Glomerular visceral epithelial cell (primary cell): ENCODE results near the gene SERINC2.
"Not testable (repeated sequence)": the region's sequence is repeated elsewhere in the genome, so short reads cannot be mapped to it uniquely, and the experiment has no call there.

Experiments used
- DNase-seq: peaks from one replicate; pipeline ENCODE4 v3.0.0-alpha.2; 2016; ENCODE audit errors: extremely low spot score

SERINC2 gene

DNA sequence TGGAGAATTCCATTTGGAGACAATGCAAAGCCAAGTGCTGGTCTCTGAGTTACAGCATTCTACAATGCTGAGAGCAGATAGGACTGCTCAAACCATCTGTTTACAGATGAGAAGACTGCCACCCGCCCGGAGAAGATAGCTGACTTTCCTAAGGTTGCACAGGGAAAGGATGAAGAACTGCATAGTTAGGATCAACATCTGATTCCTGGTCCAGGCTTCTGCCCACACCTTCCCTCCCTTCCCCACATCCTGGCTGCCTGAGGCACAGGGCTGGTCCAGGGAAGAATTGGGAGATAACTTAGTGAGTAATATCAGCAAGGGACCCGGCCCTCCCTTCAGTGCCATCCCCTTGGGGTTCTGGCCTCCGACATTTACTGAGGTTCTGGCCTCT is 2.0 kb downstream of the SERINC2 start:
- no peak for DNase-seq

DNA sequence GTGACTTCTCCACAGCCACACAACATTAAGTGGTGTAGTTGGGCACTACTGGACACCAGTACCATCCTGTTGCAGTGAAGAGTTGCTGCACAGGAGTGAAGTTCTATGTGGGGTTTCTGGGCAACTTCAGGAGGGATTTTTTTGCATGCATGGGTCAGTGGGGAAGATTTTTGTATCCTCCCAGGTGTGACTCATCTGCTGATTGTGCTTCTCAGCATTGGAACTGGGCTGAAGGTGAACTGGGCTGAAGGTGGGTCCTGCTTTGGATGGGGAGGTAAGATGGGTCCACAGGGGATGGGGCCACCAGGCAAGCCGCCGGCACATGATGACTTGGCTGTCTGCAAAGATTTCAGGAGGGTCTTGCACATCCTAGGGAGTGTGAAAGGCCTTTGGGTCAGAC is 2.6 kb downstream of the SERINC2 start:
- DNase-seq = no peak

DNA sequence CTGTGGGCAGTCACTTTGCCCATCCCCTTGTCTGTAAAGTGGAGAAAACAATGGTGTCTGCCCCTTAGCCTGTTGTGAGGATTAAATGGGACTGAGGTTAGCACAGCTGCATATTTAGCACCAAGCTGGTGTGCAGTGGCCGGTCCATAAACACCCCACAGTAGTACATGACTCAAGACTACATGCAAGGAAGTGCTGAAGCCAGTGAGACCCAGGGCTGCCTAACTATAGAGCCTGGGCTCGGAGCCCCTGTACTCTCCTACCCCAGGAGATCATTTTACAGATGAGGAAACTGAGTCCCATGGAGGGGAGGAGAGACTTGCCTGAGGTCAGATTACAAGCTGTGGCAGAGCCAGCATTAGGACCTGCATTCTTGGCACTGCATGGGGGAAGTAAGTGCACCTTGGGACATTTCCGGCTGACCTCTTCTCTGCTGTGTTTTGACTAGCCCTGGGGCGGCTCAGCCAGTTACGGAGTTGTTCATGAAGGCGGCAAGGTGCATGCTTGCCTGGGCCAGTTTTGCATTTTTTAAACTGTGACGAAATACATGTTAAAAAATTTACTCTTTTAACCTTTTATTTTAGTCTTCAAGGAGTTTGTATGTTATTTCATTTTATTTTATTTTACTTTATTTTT is 3.2 kb downstream of the SERINC2 start:
- DNase-seq = no peak

DNA sequence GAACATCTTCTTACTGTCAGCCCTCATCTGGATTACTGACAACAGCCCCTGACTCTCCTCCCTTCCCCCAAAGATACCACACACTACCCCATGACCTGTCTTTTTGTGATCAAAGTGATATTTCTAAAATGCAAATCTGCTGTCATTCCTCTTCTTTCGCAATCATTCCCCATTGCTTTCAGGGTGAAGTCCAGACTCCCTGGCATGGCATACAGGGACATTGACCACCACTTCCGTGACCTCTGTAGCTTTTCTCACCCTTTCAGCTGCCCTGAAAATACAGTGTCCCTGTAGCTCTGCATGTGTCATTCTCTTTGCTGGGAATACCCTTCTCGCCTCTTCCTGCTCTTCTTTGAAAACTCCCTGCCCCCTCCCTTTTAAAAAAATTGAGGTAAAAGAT is 4.1 kb downstream of the SERINC2 start:
- DNase-seq = no peak

DNA sequence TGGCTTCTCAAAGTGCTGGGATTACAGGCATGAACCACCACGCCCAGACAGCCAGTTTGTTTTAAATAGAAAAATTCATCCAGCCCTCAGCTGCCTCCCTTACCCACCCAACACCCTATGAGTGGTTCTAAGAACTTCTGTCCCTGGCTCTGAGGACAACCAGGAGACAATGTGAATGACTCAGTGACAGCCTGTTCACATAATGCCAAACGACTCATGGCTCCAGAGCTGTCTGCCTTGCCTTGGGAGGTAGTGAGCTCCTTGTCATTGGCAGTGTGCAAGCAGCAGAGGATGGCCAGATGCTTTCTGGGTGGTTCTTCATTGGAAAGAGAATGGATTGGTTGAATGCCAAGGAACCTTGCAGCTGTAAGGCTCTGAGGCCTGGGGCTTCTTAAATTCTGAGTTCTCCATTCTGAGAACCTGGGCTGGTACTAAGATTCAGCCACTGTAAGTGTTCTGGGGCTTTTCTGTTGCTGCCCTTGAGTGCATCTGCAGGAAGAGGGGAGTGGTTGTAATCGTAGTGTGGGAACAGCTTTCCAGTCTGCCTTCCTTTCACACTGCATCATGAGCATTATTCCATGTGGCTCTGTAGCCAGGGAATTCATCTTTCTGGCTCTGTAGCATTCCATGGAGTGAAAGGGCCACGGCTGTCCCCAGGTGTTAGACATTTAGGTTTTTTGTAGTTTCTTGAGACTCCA is 5.8 kb downstream of the SERINC2 start:
- no peak for DNase-seq

DNA sequence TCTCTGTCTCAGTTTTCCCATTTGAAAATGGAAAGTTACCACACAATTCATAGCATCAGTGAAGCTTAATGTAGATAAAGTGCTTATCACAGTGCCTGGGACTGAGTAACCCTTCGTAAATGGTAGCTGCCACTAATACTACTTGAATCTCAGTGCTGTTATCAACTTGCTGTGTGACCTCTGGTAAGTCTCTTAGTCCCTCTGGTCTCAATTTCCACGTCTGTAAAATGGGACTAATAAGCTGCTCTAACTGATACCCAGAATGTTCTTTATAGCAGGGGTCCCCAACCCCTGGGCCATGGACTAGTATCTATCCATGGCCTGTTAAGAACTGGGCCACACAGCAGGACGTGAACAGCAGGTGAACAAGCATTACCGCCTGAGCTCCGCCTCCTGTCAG is 7.7 kb downstream of the SERINC2 start:
- no peak for DNase-seq

DNA sequence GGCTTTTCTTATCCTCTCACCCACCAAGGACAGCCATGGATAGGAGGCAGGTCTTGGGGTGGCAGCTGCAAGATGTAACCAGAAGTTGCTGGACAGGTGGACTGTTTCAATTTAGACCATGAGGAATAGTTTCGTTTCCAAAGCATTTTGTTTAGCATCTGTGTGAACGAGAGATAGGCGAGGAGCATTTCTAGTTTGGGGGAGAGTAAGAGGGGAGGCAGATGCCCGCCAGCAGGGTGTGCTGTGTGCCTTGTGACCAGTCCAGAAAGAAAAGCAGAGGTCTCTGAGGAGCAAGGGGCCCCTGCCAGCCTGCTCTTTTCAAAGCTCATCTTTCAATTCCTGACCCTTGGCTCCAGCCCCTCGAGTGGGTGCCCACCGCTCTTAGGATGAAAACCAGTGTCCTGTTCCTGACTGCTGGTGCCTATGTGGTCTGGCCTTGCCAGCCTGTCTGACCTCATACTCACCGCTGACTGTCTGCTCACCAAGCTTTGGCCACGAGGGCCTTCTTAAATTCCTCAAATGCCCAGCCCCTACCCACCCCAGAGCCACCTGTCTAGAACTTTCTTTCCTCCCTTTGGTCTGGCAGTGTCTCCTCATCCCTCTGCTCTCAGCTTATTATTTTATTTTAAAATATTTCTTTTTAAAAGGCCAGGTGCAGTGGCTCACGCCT is 8.5 kb downstream of the SERINC2 start:
- DNase-seq = no peak

DNA sequence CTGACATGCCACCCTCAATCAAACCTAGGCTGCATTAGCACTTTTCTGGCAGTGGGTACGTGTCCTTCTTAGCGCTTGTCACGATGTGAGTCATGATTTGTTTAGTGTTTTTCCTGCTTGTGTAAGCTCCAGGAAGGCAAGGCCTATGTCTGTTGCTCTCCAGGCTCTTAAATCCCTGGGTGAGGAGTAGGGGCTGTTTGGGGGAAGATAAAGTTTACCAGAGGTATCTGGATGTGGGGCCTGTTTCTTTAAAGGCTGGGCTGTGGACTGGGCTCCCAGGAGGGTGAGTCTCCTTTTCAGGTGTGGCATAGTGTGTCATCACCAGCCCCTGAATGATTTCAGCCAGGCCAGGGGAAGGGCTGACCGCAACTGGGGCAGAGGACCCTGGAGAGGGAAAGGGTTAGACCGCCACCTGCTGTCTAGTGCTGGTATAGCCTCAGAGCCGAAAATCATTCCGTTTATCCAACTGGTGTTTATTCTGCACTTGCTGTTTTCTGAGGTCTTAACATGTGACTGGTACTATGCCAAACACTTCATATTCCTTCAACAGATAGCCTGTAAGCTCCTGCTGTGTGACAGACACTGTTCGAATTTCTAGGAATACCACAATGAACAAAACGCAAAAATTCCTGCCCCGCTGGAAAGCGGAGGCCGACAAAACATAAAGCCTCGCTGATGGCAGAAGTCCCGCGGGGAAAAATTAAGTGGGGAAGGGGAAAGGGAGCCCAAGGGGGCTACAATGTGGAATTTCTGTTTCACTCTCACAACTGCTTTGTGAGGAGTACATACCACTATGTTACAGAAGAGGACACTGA is 9.7 kb downstream of the SERINC2 start:
- DNase-seq = peak; percentile 91

DNA sequence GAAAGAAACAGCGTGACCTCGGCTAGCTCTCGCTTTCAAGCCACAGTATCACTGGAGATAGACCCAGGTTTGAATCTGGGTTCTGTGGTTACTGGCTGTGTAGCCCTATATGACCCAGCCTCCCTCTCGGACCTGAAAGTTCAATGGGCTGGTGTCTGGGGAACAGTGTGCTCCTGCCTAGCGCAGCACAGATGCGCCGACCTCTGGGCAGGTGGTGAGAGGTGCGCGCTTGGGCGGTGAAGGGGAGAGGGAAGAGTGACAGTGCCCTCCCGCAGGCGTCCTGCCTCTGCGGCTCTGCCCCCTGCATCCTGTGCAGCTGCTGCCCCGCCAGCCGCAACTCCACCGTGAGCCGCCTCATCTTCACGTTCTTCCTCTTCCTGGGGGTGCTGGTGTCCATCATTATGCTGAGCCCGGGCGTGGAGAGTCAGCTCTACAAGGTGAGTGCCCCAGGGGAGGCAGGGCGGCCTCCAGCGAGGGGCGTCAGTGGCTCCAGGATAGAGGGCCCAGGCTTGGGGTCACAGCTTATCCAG is 10.5 kb downstream of the SERINC2 start:
- DNase-seq = peak; percentile 71

DNA sequence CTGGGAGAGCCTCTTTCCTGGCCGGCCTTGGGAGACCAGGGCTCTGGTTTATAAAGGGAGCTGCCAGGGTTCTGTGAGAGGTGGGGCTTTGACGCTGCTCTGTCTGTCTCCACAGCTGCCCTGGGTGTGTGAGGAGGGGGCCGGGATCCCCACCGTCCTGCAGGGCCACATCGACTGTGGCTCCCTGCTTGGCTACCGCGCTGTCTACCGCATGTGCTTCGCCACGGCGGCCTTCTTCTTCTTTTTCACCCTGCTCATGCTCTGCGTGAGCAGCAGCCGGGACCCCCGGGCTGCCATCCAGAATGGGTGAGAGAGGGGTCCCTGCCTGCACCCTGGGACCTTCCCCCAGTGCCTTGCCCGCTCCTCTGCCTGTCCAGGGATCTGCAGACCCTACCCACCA is 11.6 kb downstream of the SERINC2 start:
- no peak for DNase-seq

DNA sequence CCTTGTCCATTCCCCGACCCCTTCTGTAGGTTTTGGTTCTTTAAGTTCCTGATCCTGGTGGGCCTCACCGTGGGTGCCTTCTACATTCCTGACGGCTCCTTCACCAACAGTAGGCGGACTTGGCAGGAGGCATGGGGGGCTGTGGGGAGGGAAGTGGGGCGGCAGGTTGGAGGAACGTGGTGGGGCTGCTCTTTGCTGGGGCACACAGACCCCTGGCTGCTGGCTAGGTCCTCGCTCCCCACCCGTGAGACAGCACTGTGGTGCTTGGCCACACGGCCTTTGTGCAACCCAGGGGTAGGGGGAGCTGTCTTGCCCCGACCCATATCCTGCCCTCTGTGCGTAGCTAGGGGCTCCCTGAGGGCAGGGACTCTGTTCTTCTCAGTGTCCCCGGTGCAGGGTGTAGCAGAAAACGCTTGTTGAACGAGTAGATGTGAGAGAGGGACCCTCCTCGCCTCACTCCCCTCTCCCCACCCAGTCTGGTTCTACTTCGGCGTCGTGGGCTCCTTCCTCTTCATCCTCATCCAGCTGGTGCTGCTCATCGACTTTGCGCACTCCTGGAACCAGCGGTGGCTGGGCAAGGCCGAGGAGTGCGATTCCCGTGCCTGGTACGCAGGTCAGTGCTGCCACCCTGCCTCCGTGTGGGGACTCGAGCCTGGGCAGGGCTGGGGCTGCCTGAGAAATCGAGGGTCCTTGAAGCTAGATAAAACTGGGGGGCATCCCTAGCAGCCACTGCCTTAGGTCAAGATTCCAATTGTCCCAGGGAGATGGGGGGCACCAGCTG is 12.5 kb downstream of the SERINC2 start:
- DNase-seq = no peak

DNA sequence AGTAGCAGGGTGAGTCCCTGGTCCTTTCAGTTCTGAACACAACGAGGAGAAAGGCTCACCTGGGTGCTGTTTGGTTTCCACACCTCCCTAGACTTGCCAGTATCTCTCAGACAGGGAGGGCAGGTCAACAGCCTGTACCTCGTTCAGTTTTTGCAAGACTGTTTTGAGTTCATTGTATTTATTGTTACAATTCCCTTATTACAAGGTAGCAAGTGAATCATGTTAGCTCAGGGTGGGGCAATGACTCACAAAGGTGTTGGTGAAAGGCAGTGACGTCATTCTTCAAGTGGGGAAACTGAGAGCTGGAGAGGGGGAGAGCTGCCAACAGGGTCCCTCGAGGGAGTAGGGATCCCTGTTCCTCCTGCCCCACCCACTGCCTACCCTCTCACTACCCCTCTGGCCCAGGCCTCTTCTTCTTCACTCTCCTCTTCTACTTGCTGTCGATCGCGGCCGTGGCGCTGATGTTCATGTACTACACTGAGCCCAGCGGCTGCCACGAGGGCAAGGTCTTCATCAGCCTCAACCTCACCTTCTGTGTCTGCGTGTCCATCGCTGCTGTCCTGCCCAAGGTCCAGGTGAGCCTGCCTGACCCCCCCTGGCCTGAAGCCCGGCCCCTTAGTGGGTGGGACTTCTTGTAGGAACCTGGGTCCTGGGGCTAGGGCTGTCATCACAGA is 13.4 kb downstream of the SERINC2 start:
- no peak for DNase-seq

DNA sequence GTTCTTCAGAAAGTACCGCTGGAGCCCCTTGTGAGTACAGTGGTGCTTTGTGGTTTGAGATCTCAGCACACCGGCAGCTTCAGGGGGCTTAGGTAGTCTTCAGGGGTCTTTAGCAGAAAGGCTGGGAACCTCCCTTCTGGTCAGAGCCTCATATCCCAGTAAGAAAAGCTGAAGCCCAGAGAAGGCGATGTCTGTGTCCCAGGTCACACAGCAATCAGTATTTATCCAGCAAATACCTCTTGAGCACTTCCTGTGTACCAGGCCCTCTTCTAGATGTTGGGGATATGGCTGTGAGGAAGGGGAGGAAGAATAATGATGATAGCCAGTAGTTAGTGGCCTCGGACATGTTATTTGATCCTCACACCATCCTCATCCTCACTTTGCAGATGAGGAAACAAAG is 14.3 kb downstream of the SERINC2 start:
- DNase-seq = no peak

DNA sequence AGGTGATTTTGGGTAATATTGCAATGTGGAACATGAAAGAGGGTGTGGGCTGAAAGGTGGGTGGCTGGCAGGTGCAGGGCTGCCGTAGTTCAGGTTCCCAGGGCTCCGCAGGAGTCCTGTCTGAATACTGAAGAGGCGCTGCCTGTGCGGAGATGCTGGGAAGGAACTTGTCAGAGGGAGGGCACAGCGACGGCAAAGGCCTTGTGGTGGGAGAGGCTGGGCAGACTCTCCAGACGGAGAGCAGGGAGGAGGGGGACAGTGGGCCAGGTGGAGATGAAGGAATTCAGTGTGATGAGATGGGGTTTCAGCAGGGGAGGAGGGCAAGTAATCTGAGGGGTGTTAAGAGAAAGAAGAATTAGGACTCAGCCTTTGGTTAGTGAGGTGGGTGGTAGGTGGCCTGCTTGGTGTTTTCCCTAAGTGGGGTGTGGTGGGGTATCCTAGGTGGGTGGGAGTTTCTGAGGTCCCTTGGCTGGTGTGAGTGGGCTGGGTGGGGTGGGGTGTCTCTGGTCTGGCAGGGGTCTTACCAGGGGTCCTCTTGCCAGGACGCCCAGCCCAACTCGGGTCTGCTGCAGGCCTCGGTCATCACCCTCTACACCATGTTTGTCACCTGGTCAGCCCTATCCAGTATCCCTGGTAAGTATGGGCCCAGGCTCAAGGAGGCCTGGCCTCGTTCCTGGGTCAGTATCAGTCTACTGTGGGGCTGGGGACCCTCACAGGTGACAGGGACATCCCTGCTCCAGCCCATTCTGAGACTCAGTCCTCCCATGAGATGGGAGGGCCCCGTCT is 15.6 kb downstream of the SERINC2 start:
- no peak for DNase-seq

DNA sequence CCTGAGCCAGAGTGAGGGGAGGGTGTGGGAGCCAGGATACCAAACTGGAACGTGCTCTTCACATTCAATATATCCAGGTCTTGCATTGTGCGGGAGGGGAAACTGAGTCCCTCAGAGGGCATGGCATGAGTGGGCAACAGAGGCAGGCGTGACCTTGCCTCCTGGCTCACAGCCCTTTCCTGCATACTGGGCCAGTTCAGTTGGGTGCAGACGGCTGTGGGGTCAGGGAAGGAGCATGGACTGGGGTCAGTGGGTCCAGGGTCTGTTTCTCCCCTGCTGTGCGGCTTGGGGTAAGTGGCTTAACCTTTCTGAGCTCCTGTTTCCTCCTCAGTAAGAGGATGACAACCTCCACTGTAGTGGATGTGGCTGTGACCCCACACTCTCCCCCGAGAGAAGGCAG is 16.6 kb downstream of the SERINC2 start:
- DNase-seq = no peak

DNA sequence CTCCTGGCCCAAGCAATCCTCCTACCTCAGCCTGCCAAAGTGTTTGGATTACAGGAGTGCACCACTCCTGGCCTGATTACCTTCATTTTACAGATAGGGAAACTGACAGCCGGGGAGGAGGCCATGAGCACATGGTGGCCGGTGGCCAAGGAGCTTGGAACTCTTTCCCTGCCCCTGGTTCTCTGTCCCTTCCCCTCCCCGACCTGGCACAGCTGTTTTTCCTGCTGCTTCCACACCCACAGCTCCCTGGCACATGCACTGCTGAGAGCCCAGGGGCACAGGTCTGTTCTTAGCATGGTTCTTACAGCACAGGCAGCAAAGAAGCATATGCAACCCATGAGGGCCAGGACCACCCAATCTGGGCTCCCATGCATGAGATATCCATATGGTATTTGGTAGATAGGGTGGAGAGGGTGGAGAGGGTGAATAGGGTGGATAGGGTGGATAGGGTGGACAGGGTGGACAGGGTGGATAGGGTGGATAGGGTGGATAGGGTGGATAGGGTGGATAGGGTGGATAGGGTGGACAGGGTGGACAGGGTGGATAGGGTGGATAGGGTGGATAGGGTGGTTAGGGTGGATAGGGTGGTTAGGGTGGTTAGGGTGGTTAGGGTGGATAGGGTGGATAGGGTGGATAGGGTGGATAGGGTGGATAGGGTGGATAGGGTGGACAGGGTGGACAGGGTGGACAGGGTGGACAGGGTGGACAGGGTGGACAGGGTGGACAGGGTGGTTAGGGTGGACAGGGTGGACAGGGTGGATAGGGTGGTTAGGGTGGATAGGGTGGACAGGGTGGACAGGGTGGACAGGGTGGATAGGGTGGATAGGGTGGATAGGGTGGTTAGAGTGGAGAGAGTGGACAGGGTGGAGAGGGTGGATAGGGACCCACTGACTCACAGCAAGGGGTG is 18.6 kb downstream of the SERINC2 start:
- DNase-seq = not testable (repeated sequence)

DNA sequence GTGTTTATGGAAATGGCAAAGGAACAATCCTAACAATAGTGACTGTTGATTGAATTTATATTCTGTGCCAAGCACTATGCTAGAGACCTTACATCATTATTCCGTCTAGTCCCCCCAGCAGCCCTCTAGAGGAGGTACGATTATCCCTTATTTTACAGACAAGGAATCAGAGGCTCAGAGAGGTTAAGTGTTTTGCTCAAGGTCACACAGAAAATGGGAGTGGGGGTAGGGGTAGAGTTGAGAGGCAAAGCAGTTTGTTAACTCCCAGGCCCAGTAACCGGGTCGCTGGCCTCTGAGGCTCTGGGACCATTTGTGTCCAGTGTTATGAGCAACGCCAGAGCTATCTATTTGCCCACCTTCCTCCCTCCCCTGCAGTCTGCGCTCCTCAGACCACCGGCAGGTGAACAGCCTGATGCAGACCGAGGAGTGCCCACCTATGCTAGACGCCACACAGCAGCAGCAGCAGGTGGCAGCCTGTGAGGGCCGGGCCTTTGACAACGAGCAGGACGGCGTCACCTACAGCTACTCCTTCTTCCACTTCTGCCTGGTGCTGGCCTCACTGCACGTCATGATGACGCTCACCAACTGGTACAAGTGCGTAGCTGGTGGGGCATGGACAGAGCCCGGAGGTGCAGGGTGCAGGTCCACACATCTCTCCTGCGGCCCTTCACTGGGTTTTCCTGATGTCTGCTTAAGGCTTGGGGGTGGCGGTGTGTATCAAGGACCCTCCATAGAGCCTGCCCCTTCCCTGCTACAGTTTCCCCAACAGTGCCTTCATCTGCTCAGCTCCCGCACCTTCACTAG is 19.8 kb downstream of the SERINC2 start:
- no peak for DNase-seq

DNA sequence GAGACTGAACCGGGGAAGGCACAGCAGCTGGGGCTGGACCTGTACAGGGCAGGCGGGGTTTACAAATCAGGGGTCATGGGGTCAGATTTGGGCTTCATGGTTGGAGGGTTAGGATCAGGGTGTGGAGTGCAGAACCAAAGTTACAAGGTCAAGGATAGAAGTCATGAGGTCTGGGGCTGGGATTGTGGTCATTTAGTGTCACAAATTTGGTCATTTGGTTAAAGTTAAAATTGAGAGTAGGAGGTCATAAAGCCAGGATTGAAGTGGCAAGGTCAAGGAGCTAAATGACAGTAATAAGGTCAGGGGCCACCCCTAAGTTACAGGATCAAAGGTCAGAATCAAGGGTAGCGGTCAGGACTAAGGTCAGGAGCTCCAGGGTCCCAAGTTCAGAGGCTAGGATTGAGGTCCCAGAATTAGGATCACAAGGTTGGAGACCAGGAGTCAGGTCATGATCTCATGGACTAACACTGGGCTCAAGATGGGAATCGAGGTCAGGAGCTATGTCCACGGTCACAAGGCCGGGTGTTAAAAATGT is 20.4 kb downstream of the SERINC2 start:
- DNase-seq = no peak
